Heart left ventricle (tissue), 16 donors: ENCODE measurements around the gene LAPTM5. TPM values are rescaled to one million over a fixed set of nuclear protein-coding genes. Genes with fewer than 3 reads are reported as not detected.
A peak's percentile ranks its signal among the peaks of the same experiment; 100 is the strongest.

Experiments
- ATAC-seq, 4 donors: fragments of 200-7000 bp; cut with Tn5 transposase; one replicate each; pipeline ENCODE4 v1.9.1; 2020 to 2022; ENCODE audit warnings: moderate library complexity in 4 of 4, mild to moderate bottlenecking in 3 of 4, moderate number of reproducible peaks in 1 of 4
- DNase-seq, 5 donors: peaks; one replicate each; pipeline ENCODE4 v3.0.0-alpha.2; 2020
- H3K27ac ChIP-seq, 12 donors: fragments of 200-600 bp; sonication (generic) in 4 of 12; one replicate each; pipeline versions ENCODE4 v1.5.0 to v1.8.0; 2016 to 2022; ENCODE audit warnings: mild to moderate bottlenecking in 2 of 12
- H3K27me3 ChIP-seq, 9 donors: fragments of 200-600 bp; sonication (generic) in 2 of 9; one replicate each; pipeline versions ENCODE4 v1.5.1 to v1.8.0; 2016 to 2022; ENCODE audit warnings: mild to moderate bottlenecking in 3 of 9
- H3K36me3 ChIP-seq, 9 donors: fragments of 200-600 bp; sonication (generic) in 2 of 9; one replicate each; pipeline versions ENCODE4 v1.5.0 to v1.8.0; 2018 to 2022; ENCODE audit warnings: mild to moderate bottlenecking in 2 of 9
- H3K4me1 ChIP-seq, 12 donors: fragments of 200-600 bp; sonication (generic) in 4 of 12; one replicate each; pipeline versions ENCODE4 v1.5.0 to v1.8.0; 2016 to 2022; ENCODE audit warnings: mild to moderate bottlenecking in 3 of 12
- H3K4me3 ChIP-seq, 12 donors: fragments of 200-600 bp; sonication (generic) in 4 of 12; one replicate each; pipeline versions ENCODE4 v1.5.0 to v1.8.0; 2017 to 2022; ENCODE audit warnings: mild to moderate bottlenecking in 9 of 12, moderate library complexity in 4 of 12
- H3K9me3 ChIP-seq, 12 donors: fragments of 200-600 bp; sonication (generic) in 4 of 12; one replicate each; pipeline versions ENCODE4 v1.5.0 to v1.8.0; 2016 to 2022; ENCODE audit warnings: mild to moderate bottlenecking in 1 of 12
- CTCF ChIP-seq, 12 donors: fragments of 200-600 bp; sonication (generic) in 4 of 12; IDR thresholded peaks; one replicate each; pipeline versions ENCODE4 v1.5.0 to v1.8.0; 2018 to 2022; ENCODE audit warnings: antibody characterized with exemption in 12 of 12, mild to moderate bottlenecking in 5 of 12
- POLR2A ChIP-seq, 2 donors: fragments of 450-650 bp; IDR thresholded peaks; one replicate each; pipeline ENCODE4 v1.6.1; 2017; ENCODE audit warnings: antibody characterized with exemption in 2 of 2, mild to moderate bottlenecking in 2 of 2, moderate library complexity in 2 of 2
- WGBS, 4 donors: extraction: QIAGEN DNeasy Blood & Tissue Kit in 2 of 4; methylation state at CpG; one replicate each; pipeline versions ENCODE4 v1.1.5 to v1.1.7; 2013 to 2018; 5-methylcytosine and 5-hydroxymethylcytosine counted together
- intact Hi-C, 10 donors: fragments of 100-400 bp; cut with DNase I; formaldehyde crosslinking; loops; one replicate each; pipeline versions ENCODE4 v1.11.1 to v1.14.2; 2022
- polyA plus RNA-seq, 2 donors: library from polyadenylated mRNA; stranded (reverse); fragments of 200-250 nt; gene quantifications; one replicate each; pipeline ENCODE4 v1.2.3, GENCODE V29; 2013
- total RNA-seq, 9 donors: library from RNA; depleted of rRNA in 2 of 9; stranded (reverse); fragments of >200 nt in 2 of 9; fragmentation: NEBNext Ultra II Directional in 3 of 9; extraction: Animal tissue kit (Norgen Biotek cat#: 25700) in 3 of 9; gene quantifications; one replicate each; pipeline versions ENCODE4 v1.1.0 to v1.2.4, GENCODE V29; 2016 to 2023
- donor health status: ischemic (EF 13 %, LVEDD 7.1; RV severe dilation, severe dysfunction).
- donor health status: healthy with polysubstance abuse.
- donor health status: DM: no; HTN: yes; CAD: no.
- donor health status: DM: no; HTN: no; CAD: no.
- donor health status: ischemic (EF 25% LVEDD 6.9; RV normal size, moderate dysfunction).
- donor health status: ischemic (EF 25% LVEDD 5.7; RV mildly dilated, moderate dysfunction).
- donor health status: healthy.
- donor health status: DM: yes; HTN: yes; CAD: no.
- donor health status: ischemic (EF 35%, LVEDD 5.7; RV mildly dilated, moderate dysfunction).
- donor health status: nonischemic (EF 11% LVEDD 7.7; RV severe dilation, severe dysfunction).
- donor health status: DM: yes; HTN: yes; CAD: no.
- donor health status: PGD.
- donor health status: ischemic (EF 29% LVEDD 5.4; RV normal size, mild dysfunction).
- donor health status: nonischemic (EF 23%, LVEDD 6.1; RV moderate dilation, normal function).

LAPTM5 gene
- total and polyA plus RNA-seq, 11 donors: 6.9 to 260 (median 14.3) TPM

- no peak overlapping the region for H3K4me3 ChIP-seq
- H3K27me3 ChIP-seq: no peaks in the 10 kb centered on the region
- intact Hi-C loops: loop anchor here in 8 of 10 donors (2.0 to 10.0 kb wide), 7 partner anchors 57 to 703 kb away; partner anchors contain the start of gene SDC3 (in 1 of the 8)
- DNase-seq (peak in 1 of 5 donors; percentile 48), ATAC-seq (no peak)
- 81 to 86% (median 83%) methylated on average over 8 to 9 of the region's 9 CpGs for WGBS, 4 donors
- no peaks in the 10 kb centered on the region for H3K9me3 ChIP-seq
- H3K4me1 ChIP-seq: peaks cover 0 to 15% (median 8%) of the 10 kb centered on the region in 12 donors
- TF ChIP-seq POLR2A (IDR thresholded peaks at IDR 0.05) (no peak), CTCF (IDR thresholded peaks at IDR 0.05) (no peak)
- H3K36me3 ChIP-seq: peaks cover 0 to 7% (median 0%) of the 10 kb centered on the region in 9 donors
- no peak overlapping the region for H3K27ac ChIP-seq
Observed at GRCh38 chr1:30721812-30722537, 35.6 kb downstream of the LAPTM5 start.

- H3K9me3 ChIP-seq: no peaks in the 10 kb centered on the region
- ATAC-seq (no peak), DNase-seq (no peak)
- TF ChIP-seq CTCF (IDR thresholded peaks at IDR 0.05): no peak
- H3K4me1 ChIP-seq: peaks cover 0 to 15% (median 8%) of the 10 kb centered on the region in 12 donors
- H3K36me3 ChIP-seq: peaks cover 0 to 7% (median 0%) of the 10 kb centered on the region in 9 donors
- no peak overlapping the region for H3K27ac ChIP-seq
- H3K4me3 ChIP-seq: no peak overlapping the region
- H3K27me3 ChIP-seq: no peaks in the 10 kb centered on the region
- intact Hi-C loops: loop anchor here in 8 of 10 donors (2.0 to 10.0 kb wide), 7 partner anchors 57 to 703 kb away; partner anchors contain the start of gene SDC3 (in 1 of the 8)
- WGBS, 4 donors: 94 to 96% (median 94%) methylated on average over 9 to 27 of the region's 27 CpGs
Observed at GRCh38 chr1:30721341-30721793, 36.2 kb downstream of the LAPTM5 start.

GRCh38 chr1:30720271-30721223, 37.0 kb downstream of the LAPTM5 start:
- H3K4me1 ChIP-seq: peaks cover 0 to 15% (median 8%) of the 10 kb centered on the region in 12 donors
- DNase-seq (peak in 1 of 5 donors; percentile 20), ATAC-seq (no peak)
- intact Hi-C loops: loop anchor here in 8 of 10 donors (1.0 to 10.0 kb wide), 8 partner anchors 58 to 704 kb away; partner anchors contain the start of gene SDC3 (in 1 of the 8)
- H3K27ac ChIP-seq: no peak overlapping the region
- no peak overlapping the region for H3K4me3 ChIP-seq
- H3K9me3 ChIP-seq: peaks cover 0 to 6% (median 1%) of the 10 kb centered on the region in 12 donors
- peaks cover 0 to 7% (median 0%) of the 10 kb centered on the region in 9 donors for H3K36me3 ChIP-seq
- H3K27me3 ChIP-seq: no peaks in the 10 kb centered on the region
- no peak for TF ChIP-seq CTCF (IDR thresholded peaks at IDR 0.05)
- TF ChIP-seq POLR2A (IDR thresholded peaks at IDR 0.05): no peak
- 90 to 93% (median 92%) methylated on average over 16 of the region's 16 CpGs for WGBS, 4 donors
